Omental fat pad (tissue), 4 donors: ENCODE results near the gene GALP. TPM values are rescaled to one million over a fixed set of nuclear protein-coding genes. Genes with fewer than 3 reads are reported as not detected.

Experiments
- ATAC-seq: fragments of 150-250 bp; one replicate; pipeline ENCODE4 v1.9.1; 2016; ENCODE audit warnings: mild to moderate bottlenecking, moderate library complexity; ENCODE audit not compliant: low FRiP score
- DNase-seq: peaks from one replicate; pipeline ENCODE4 v3.0.0-alpha.2; 2019; ENCODE audit warnings: low spot score
- small RNA-seq: library from RNA; depleted of rRNA; stranded (forward); fragments of <200 nt; gene quantifications from one replicate; pipeline ENCODE3, GENCODE V24; 2016
- total RNA-seq, 4 donors: library from RNA; depleted of rRNA; stranded (reverse); fragments of >200 nt; gene quantifications; one replicate each; pipeline ENCODE4 v1.1.0, GENCODE V29; 2016
- TF ChIP-seq, protein P1 (sequence below), 3 donors: fragments of 450-650 bp; IDR thresholded peaks; one replicate each; pipeline ENCODE4 v1.5.1; 2016 to 2017; ENCODE audit warnings: antibody characterized with exemption in 3 of 3, mild to moderate bottlenecking in 3 of 3, moderate library complexity in 2 of 3

Gene GALP
- total RNA-seq, 4 donors from 2014 or later = not detected

DNA sequence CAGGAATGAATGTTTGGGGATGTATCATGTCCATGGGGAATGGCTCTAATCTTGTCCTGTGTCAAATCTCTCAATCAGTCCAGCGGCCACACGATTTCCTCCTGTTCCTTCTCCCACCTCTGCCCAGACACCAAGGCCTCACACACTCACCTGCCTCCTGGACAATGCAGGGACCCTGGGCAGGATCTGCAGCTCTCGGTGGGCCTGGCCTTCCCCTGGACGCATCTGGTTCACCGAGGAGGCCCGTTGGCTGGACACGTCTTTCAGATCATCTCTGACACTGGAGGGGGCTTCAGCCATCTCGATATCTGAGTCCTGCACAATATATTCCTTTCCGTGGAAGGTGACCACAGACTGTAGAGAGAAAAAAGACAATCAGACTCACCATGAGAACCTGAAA is 47.7 kb downstream of the GALP start:
- ATAC-seq (no peak), DNase-seq (no peak)
- TF ChIP-seq, protein P1, sequence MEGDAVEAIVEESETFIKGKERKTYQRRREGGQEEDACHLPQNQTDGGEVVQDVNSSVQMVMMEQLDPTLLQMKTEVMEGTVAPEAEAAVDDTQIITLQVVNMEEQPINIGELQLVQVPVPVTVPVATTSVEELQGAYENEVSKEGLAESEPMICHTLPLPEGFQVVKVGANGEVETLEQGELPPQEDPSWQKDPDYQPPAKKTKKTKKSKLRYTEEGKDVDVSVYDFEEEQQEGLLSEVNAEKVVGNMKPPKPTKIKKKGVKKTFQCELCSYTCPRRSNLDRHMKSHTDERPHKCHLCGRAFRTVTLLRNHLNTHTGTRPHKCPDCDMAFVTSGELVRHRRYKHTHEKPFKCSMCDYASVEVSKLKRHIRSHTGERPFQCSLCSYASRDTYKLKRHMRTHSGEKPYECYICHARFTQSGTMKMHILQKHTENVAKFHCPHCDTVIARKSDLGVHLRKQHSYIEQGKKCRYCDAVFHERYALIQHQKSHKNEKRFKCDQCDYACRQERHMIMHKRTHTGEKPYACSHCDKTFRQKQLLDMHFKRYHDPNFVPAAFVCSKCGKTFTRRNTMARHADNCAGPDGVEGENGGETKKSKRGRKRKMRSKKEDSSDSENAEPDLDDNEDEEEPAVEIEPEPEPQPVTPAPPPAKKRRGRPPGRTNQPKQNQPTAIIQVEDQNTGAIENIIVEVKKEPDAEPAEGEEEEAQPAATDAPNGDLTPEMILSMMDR (IDR thresholded peaks at IDR 0.05) = no peak

Small RNA genes lying within 50 kb of the gene (small RNA-seq; reads per million reads assigned to genes)
- gene AC024580.2 = not detected

Other genes with a start within 250 kb of the GALP start
- gene NLRP13, start 243.7 kb upstream of the GALP start, total RNA-seq = not detected
- gene NLRP8, start 228.2 kb upstream of the GALP start, total RNA-seq = not detected
- gene NLRP5, start 189.2 kb upstream of the GALP start, total RNA-seq = not detected
- gene ZNF787, start 54.7 kb upstream of the GALP start, total RNA-seq = 10 to 100 TPM; 10.9 to 18.6 (median 12.0) TPM
- 10 to 100 TPM; 10.4 to 14.2 (median 13.1) TPM for gene ZNF444, start 34.7 kb upstream of the GALP start, total RNA-seq
- not detected for gene ZSCAN5B, start 21.8 kb downstream of the GALP start, total RNA-seq
- gene ZSCAN5C, start 26.3 kb downstream of the GALP start, total RNA-seq = not detected
- not detected for gene EDDM13, start 96.7 kb downstream of the GALP start, total RNA-seq
- 10 to 100 TPM in 1 of 4 donors, 1 to 10 TPM in 3; 5.9 to 10.3 (median 8.2) TPM for gene ZSCAN5A, start 138.8 kb downstream of the GALP start, total RNA-seq
- 1 to 10 TPM; 4.2 to 7.9 (median 4.9) TPM for gene ZNF582, start 217.5 kb downstream of the GALP start, total RNA-seq
- gene ZNF583, start 228.3 kb downstream of the GALP start, total RNA-seq = 10 to 100 TPM in 2 of 4 donors, 1 to 10 TPM in 2; 3.2 to 12.0 (median 7.6) TPM